Measurements from ENCODE around the gene PRKG2.

PRKG2 gene

DNA sequence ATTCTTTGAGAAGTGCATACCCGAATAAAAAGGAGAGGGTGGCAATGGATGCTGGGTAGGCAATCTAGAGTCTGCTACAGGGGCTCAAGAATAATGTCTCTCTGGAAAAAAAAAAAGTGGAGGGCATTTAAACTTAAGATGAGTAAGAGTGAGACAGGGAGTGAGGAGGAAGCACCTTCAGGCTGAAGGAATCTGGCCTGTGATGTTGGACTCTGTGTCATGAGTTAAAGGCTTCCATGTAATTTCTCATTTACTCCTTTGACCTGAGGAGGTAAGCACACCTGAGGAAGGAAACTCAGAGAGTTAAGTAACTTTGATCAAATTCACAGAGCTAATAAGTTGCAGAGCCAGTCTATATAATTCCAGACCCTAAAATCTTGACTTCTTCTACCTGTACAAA is 3.2 kb upstream of the PRKG2 start:
- DNase-seq (ENCODE audit: low read depth, low spot score) = no peak

DNA sequence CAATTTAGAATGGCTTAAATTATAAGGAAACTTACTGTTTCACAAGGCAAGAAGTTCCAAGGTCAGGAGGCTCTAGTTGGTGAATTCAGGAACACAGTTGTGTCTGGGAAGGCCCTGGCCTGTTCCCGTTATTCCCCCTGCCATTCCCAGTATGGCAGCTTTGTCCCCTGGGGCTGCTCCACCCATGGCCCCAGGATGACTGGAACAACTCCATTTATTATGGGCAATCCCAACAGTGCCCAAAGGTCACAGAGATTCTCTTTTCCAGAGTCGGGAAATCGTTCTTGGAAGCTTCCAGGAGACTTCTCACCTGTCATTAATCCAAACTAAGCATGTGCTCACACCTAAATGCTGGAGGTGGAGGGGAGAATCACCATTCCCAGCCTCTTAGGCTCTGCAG is 2.8 kb upstream of the PRKG2 start:
- DNase-seq (ENCODE audit: low read depth, low spot score) = no peak

DNA sequence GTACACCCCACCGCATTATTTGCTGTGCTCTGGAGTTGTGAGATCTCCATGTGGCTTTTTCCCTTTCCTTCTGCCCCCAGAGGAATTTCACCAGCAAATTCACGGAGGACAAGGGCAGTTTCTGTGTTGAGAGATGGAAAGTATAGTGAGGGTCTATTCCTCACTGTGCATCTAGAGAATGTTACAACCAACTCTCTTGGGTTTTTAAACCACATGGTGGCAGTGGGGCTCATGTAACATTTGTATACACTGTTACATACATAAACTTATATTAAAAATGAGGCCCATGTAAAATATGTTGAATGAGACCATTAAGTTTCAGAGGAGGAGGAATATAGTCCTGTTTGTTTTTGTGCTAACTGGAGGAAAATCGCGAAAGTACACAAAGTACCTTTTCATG is 909 bp upstream of the PRKG2 start:
- DNase-seq (ENCODE audit: low read depth, low spot score) = no peak

DNA sequence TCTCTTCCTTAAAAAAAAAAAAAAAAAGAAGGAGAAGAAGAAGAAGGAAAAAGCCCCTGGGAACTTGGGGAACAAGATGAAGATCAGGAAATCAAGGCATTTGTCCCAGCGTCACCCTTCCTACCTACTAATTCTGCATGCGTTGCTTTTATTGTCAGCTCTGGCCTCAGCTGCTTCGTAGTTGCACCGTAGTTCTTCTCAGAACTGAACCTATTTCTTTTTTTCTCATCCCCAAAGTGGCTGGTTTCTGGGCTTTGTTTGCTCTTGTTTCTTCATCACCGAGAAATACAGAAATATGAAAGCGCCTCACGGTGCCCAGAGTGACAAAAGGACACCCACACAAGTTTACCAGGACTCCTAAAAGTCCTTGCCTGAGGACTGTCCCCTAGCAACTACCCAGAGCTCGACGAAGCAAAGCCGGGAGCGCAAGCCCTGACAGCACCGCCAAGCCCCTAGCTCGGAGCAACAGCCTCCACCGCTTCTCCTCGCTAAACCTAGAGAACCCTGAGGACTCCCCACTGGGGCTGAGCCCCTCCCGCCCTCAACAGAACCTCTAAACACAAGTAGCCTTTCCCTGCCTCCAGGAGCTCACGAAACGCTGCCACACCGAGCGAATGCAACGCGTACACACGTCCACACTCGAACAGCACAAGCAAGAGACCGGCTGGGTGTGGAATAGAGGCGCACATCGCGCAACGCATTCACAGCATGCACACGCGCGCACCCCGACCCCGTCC is 710 bp downstream of the PRKG2 start:
- no peak for DNase-seq (ENCODE audit: low read depth, low spot score)

DNA sequence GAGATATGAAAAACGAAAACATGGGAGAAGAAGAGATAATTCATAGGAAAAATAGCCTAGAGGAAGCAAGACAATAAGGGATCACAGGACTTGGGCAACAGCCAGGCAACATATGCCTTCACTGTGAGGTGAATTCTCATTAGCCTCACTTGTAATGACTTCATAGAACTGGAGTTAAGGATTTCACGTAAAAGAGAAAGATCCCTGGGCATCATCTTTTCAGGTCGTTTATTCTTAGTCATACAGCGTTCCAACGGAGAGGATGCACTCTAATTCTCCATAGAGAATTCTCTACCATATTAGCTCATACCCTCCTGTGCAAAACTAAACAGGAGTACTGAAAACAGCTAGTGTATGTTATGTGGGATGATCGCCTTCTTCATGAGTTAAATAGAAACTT is 1.4 kb downstream of the PRKG2 start:
- DNase-seq (ENCODE audit: low read depth, low spot score) = no peak

DNA sequence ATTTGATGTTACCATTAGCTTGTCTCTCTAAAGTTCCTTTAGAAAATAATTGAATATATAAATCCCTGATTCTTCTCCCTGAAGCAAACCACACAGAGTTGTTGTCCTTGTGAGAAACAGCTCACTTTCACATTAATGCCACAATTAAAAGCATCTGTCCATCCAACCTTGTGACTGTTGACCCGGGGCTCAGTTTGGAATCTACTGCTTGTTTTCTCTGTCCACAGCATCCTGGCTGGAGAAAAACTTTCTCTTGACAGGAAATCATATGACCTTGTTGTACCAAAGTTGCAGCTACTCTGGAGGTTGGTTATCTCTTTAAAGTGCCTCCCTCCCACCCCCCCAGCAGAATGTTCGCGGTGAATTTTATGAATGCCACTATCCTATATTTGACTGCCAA is 3.1 kb downstream of the PRKG2 start:
- no peak for DNase-seq (ENCODE audit: low read depth, low spot score)

DNA sequence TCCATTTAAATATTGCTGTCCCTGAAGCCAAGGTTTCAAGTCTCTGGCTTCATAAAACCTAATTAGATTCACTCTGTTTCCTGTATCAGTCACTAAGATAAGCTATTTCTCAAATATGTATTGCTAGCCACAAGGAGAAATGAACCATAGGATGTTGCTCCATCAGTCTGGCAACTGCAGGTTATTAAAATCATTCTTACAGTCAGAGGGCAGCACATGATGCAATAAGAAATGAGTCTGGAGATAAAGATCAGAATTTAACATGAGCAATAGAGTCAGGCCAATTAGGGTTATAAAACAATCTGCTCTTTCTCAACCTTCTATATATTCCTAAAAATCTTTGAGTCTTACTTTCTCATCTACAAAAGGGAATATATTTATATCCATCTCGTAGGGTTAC is 7.2 kb downstream of the PRKG2 start:
- no peak for DNase-seq (ENCODE audit: low read depth, low spot score)

DNA sequence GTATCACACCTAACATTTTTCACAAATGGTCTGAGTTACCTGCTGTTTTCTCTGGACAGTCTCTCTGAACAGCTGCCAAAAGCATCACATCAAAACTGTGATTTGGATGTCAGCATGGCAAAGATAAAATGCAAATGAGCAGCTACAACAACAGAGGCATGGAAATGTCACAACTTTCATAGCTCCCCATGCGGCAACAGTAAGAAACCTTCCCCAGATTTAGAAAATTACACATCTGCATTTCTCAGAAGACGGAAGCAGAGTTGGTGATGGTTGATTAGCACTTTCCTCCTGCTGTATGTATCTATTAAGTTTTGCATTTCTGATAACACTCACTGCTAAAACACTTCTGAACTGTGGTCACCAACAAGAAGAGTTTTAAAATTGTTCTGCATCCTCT is 9.7 kb downstream of the PRKG2 start:
- DNase-seq (ENCODE audit: low read depth, low spot score) = no peak

DNA sequence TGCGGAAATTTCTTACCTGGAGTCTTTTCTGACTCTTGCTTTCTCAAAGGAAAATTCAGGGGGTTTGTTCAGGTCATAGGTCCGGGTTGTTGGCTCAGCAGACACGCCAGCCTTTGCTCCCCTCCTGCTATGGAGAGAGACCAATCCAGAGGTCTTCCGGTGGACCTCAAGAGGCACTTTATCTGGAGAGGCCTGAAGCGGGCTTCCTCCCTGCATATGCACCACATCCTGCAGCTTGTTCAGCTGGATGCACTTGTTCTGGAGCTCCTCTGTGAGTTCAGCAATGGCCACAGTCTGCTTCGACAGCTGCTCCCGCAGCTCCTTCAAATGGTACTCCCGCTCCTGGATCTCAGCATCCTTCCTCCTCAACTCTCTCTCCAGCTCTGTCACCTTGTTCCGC is 10.5 kb downstream of the PRKG2 start:
- DNase-seq (ENCODE audit: low read depth, low spot score) = no peak

DNA sequence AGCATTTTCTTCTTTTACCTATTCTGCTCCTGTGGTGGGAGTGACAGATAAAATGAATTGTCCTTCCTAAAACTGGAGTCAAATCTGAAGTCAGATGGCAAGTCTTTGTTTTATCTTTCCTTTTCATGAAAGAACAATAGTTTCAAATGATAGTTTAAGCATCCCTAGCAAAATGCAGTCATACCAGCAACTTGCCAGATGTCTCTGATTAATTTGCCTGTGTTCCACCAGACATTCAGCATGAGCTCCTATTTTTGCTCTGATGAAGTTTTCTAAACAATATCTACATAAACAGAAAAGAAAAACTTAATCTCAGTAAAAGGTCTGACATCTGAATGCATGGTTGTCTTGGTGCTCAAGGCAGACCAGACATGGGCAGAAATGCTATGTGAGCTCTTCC is 15.2 kb downstream of the PRKG2 start:
- no peak for DNase-seq (ENCODE audit: low read depth, low spot score)

DNA sequence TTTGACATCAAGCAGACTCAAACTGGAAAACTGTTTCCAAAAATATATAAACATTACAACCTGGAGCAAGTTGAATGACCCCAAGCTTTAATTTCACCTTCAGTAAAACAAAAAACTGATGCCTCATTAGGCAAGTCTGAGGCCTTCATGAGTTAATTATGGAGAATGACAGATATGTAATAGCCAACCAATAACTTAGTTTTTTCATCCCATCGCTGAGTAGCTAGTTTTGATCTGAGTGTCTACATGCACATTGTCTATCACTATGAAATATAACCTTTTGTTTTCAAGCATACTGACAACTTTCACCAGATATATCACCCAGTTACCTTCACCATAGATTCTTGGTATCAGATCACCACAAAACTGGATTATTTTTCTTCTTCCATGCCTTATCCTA is 16.4 kb downstream of the PRKG2 start:
- no peak for DNase-seq (ENCODE audit: low read depth, low spot score)

DNA sequence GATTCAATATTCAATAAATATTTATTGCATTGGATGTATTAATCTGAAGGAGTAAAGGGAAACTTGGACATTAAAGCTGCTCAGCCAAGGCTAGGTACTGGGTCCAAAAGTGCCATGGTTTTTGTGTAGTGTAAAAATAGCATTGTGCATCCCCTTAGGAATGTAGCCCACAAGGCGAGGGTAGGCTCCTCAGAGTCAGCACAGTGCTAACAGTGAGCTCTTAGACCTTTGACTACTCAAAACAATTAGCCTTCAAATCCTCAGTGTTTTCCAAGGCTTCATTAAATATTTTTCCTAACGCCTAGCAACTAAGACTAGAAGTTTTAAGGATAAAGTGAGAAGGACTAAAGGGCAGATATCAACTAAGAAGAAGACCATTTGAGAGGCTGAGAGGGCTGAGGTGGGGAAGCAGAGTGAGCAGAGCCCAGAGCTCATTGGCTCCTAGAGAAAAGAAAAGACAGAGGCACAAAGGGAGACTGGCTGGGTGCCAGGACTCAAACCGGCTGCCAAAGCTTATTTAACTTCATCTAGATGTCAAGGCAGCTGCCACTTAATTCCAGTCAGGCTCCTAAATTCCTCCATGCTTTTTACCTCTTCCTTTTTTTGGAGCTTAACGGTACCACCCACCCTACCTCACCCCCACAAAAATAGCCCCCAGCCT is 17.0 kb downstream of the PRKG2 start:
- DNase-seq (ENCODE audit: low read depth, low spot score) = no peak

DNA sequence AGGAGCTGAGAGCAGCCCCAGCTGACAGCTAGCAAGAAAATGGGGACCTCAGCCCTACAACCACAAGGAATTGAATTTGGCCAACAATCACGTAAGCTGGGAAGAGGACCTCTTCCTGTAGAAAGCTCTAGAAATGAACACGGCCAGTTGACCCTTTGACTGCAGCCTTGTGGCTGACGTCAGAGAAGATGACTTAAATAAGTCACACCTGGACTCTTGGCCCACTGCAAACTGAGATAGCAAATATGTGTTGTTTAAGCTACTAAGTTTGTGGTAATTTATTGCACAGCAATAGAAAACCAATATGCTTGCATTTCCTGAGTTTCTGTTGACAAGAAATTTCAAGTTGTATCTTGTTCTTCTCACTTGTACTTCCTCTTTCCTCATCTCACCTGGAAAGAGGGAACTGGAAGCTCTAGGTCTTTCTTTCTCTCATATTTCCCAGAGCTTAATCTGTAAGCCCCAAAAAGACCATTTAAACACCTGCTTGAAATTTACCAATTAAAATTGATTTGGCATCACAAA is 18.8 kb downstream of the PRKG2 start:
- no peak for DNase-seq (ENCODE audit: low read depth, low spot score)

DNA sequence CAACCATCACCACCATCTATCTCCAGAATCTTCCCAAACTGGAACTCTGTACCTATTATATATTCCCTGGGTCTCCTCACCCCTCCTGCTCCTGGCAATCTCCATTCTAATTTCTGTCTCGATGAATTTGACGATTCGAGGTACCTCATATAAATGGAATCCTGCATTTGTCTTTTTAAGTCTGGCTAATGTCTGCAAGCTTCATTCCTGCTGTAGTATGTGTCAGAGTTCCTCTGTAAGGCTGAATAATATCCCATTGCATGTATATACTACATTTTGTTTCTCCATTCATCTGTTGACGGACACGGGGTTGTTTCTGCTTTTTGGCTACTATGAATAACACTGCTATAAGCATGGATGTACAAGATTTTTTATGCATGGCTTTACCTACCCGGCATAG is 19.5 kb downstream of the PRKG2 start:
- DNase-seq (ENCODE audit: low read depth, low spot score) = no peak

DNA sequence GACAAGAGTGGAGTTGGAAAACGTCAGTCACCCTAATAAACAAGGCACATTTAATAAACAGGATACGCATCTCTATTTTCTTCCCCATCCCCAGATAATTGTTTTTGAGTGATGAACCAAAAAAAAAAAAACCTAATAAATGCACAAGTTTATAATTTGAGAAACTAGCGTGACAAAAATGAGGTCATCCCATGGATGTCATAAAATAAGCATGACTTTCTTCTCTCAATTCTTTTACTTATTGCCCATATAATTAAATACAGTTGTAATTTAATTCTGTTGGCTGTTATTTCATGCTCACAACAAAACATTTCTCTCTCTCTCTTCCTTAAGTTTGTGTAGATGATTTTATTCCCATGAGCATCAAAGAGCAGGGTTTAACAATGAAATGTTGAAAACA is 20.7 kb downstream of the PRKG2 start:
- no peak for DNase-seq (ENCODE audit: low read depth, low spot score)

DNA sequence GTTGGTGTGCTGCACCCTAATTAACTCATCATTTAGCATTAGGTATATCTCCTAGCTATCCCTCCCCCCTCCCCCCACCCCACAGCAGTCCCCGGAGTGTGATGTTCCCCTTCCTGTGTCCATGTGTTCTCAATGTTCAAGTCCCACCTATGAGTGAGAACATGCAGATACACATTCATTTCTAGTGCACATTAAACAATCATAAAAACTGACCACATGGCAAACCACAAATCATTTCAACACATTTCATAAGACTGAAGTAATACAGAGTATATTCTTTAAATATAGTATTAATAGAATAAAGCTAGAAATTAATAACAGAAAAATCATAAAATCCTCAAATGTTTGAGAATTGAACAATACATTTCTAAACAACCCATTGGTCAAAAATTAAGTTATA is 34.1 kb downstream of the PRKG2 start:
- no peak for DNase-seq (ENCODE audit: low read depth, low spot score)

DNA sequence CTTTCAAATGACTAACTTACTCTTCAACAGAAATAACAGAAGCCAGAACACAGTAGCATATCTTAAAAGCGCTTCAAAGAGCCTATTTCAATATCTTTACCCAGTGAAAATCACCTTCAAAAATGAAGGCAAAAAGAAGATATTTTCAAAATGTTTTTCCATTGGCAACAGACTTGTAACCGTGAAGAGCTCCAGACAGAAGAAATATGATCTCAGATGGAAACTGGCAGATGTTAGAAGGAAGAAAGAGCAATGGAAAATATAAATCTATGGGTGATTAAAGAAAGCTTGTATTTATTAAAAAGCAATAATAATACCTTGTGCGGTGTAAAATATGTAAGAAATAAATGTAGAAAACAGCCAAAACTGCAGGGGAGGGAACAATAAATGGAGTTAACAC is 35.7 kb downstream of the PRKG2 start:
- DNase-seq (ENCODE audit: low read depth, low spot score) = no peak

DNA sequence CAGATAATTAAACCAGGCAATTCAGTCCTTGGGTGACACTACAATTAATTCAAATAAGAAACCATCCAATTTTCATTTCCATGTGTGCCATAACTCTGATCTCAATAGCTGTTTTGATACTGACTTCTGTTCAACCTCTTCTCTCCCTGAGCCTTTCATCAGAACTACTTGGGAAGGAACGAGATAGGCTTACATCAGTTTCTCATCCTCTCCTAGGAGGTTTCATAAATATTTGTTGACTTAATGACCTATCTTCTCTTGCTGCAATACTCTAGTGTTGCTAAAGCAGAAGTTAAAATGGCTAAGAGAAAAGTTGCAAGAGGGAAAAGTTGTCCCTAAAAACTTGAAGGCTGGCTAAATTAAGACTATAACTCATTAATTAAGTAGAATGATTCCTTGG is 41.8 kb downstream of the PRKG2 start:
- no peak for DNase-seq (ENCODE audit: low read depth, low spot score)

DNA sequence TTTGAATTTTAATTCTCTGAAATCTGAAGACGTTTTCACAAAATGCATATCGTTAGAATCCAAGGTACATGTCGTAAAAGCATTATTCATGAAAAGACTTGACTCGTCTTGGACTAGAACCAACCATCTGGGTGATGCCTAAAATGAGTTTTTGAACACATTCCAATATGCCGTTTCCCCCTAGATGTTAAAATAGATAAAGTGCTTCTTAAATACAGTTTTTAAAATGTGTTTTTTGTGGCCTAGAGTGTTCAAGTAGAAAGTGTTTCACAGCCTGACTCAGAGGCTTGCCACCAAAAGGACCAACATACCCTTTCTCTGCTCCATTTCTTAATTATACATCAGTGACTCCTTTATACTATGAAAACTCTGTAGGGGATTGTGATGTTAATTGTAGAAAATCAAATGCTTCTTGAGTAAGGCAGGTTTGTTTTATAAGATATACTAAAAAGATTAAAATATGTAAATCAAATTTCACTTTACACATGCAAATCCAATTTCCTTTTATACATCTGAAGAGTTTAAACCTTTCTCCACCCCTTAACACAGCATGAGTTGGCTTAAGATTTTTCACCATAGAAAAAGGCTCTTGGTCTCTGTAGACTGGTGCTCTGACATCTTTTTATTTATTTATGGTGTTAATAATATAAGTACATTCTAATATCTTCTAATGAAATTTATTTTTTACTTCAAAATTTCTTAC is 48.4 kb downstream of the PRKG2 start:
- DNase-seq (ENCODE audit: low read depth, low spot score) = no peak

DNA sequence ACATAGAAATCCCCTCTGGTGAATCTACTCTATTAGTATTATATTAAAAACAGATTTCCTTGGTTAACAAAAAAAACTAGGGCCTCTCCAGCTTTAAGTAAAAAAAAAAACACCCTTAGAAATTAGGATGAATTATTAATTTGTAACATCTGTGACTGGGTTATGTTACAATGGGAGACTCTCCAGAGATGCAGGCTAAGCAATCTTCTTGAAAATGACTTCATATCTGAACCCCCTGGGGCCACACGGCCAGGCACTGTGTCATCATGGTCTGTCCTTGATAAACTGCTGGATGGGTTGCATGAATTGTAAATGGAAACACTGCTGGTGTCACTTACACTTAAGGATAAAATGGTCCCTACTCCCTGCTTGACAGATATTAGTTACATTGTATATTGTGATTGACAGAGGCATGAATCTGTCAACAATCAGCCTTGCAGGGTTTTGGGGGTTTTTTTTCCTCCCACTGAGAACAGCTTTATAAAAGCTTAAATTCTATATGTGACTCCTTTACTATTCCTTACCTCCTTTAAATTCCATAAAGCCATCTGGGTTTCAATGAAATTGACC is 49.1 kb downstream of the PRKG2 start:
- no peak for DNase-seq (ENCODE audit: low read depth, low spot score)

DNA sequence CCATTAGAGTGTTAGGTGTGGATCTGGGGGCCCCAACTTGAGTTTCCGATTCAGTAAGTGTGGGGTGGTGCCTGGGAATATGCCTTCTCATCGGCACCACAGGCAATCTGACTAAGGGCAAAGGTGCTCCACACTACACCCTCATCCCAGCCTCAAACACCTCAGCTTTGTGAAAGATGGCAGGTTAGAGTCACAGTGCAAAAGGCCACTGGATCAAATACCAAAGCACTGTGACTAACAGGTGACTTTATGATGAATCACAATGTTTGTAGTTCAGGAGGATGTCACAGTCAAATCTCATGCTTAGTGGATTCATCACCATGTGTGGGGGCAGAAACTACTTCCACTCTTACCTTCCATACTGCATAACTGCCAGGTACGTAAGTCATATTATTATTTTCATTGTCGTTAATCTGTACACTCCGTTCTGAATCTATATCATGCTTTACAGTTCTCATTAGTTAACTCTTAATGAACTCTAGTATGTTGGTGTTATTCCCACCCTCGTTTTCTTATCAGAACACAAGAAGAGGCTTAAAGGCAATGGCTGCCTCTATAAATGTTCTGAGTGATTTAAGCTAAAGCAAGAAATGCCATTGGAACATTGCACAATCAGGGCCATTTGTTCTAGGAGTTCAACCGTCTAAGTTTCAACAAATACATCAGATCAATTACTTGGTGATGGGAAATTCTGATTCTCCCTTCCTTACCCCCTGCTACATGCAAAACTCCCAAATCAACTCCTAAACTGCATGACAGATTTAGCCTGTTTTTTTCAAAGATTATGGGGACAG is 50.2 kb downstream of the PRKG2 start:
- no peak for DNase-seq (ENCODE audit: low read depth, low spot score)

DNA sequence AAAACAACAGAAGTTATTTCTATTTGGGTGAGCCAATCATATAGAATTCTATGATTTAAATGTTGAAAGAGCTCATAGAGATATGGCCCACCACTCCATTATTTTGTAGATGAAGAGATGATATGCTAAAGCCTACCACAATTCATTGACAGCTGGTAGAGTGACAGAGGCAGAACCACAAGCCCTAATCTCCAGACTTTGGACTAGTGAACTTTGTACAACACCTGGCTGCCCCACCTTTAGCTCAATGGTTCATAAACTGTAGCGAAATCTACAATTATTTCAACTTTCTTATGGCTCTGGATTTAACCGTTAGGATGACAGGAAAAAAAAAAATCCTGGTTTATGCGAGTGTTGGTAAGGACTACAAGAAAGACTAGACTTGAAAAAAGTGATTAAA is 50.9 kb downstream of the PRKG2 start:
- no peak for DNase-seq (ENCODE audit: low read depth, low spot score)
